Measurements from ENCODE around the gene ACAA1. TPM values are rescaled to one million over a fixed set of nuclear protein-coding genes. Genes with fewer than 3 reads are reported as not detected.

ACAA1 gene
- total RNA-seq, 2 experiments from 2014 or later = 56.4 to 58.9 TPM

- ChIA-PET CTCF (no interaction called here), POLR2A (no interaction called here)
- DNase-seq = peak in 6 of 14 experiments; percentile 23 to 60 (median 43)
- Mint-ChIP-seq H3K36me3 (ENCODE audit: low read depth) (peaks cover 92% of the 10 kb centered on the region), H3K27me3 (no peaks in the 10 kb centered on the region), H3K27ac (peak overlapping the region; percentile 63), H3K4me3 (no peak overlapping the region), H3K9me3 (no peaks in the 10 kb centered on the region), H3K4me1 (ENCODE audit: low read depth) (peaks cover 51% of the 10 kb centered on the region)
- peak; percentile 28 for TF ChIP-seq CTCF (IDR thresholded peaks at IDR 0.05)
- H3K36me3 ChIP-seq (ENCODE audit: insufficient read depth, low read length) = peaks cover 74% of the 10 kb centered on the region
- H3K27ac ChIP-seq (ENCODE audit: low read depth in 1 of 2, low read length in 2 of 2) = no peak overlapping the region
- H3K4me3 ChIP-seq (ENCODE audit: low read length) = no peak overlapping the region
- H3K4me1 ChIP-seq (ENCODE audit: insufficient read depth, low read length) = peaks cover 46% of the 10 kb centered on the region
- no peaks in the 10 kb centered on the region for H3K9me3 ChIP-seq (ENCODE audit: control insufficient read depth in 1 of 2, insufficient read depth in 1 of 2, low read length in 2 of 2)
- H3K27me3 ChIP-seq (ENCODE audit: control insufficient read depth in 1 of 2, insufficient read depth in 2 of 2, low read length in 2 of 2) = no peaks in the 10 kb centered on the region
- intact Hi-C loops (cut with DNase I, micrococcal nuclease) = loop anchor here (5.0 to 10.0 kb wide), 5 partner anchors 83 to 1273 kb away; partner anchors contain the start of genes EPM2AIP1 (in 1 of the 2), MLH1 (in 1 of the 2) and RPSA (in 1 of the 2)
- ATAC-seq (ENCODE audit: poor library complexity) = no peak
Observed at GRCh38 chr3:38131621-38132369, 5.1 kb downstream of the ACAA1 start.

- ChIA-PET CTCF (no interaction called here), POLR2A (no interaction called here)
- Histone ChIP-seq H3K9me3 (ENCODE audit: control insufficient read depth in 1 of 2, insufficient read depth in 1 of 2, low read length in 2 of 2) (no peaks in the 10 kb centered on the region), H3K27me3 (ENCODE audit: control insufficient read depth in 1 of 2, insufficient read depth in 2 of 2, low read length in 2 of 2) (no peaks in the 10 kb centered on the region), H3K36me3 (ENCODE audit: insufficient read depth, low read length) (peaks cover 85% of the 10 kb centered on the region), H3K4me3 (ENCODE audit: low read length) (no peak overlapping the region), H3K4me1 (ENCODE audit: insufficient read depth, low read length) (peaks cover 38% of the 10 kb centered on the region), H3K27ac (ENCODE audit: low read depth in 1 of 2, low read length in 2 of 2) (no peak overlapping the region)
- H3K27ac Mint-ChIP-seq = peak overlapping the region; percentile 55
- peaks cover 97% of the 10 kb centered on the region for H3K36me3 Mint-ChIP-seq (ENCODE audit: low read depth)
- no peak for TF ChIP-seq CTCF (IDR thresholded peaks at IDR 0.05)
- no peak for DNase-seq
- no peaks in the 10 kb centered on the region for H3K27me3 Mint-ChIP-seq
- peaks cover 44% of the 10 kb centered on the region for H3K4me1 Mint-ChIP-seq (ENCODE audit: low read depth)
- intact Hi-C loops (cut with DNase I, micrococcal nuclease) = loop anchor here (5.0 to 10.0 kb wide), 5 partner anchors 84 to 1274 kb away; partner anchors contain the start of genes EPM2AIP1 (in 1 of the 2), MLH1 (in 1 of the 2) and RPSA (in 1 of the 2)
- H3K4me3 Mint-ChIP-seq = no peak overlapping the region
- H3K9me3 Mint-ChIP-seq = no peaks in the 10 kb centered on the region
- no peak for ATAC-seq (ENCODE audit: poor library complexity)
Observed at GRCh38 chr3:38130631-38131065, 6.3 kb downstream of the ACAA1 start.

GRCh38 chr3:38129058-38129457 lies 7.9 kb downstream of the ACAA1 start:
- no peak for TF ChIP-seq CTCF (IDR thresholded peaks at IDR 0.05)
- POLR2A ChIA-PET = interaction anchor here (0.7 kb wide), 1 partner anchor 80 kb away, joined by 3 read pairs; no protein-coding TSS in a partner anchor
- Histone ChIP-seq H3K36me3 (ENCODE audit: insufficient read depth, low read length) (peaks cover 93% of the 10 kb centered on the region), H3K27me3 (ENCODE audit: control insufficient read depth in 1 of 2, insufficient read depth in 2 of 2, low read length in 2 of 2) (no peaks in the 10 kb centered on the region), H3K4me1 (ENCODE audit: insufficient read depth, low read length) (peaks cover 27% of the 10 kb centered on the region), H3K4me3 (ENCODE audit: low read length) (no peak overlapping the region), H3K27ac (ENCODE audit: low read depth in 1 of 2, low read length in 2 of 2) (no peak overlapping the region), H3K9me3 (ENCODE audit: control insufficient read depth in 1 of 2, insufficient read depth in 1 of 2, low read length in 2 of 2) (no peaks in the 10 kb centered on the region)
- no peak overlapping the region for H3K27ac Mint-ChIP-seq
- DNase-seq = no peak
- no peak overlapping the region for H3K4me3 Mint-ChIP-seq
- peaks cover 99% of the 10 kb centered on the region for H3K36me3 Mint-ChIP-seq (ENCODE audit: low read depth)
- H3K27me3 Mint-ChIP-seq = no peaks in the 10 kb centered on the region
- CTCF ChIA-PET = no interaction called here
- no peaks in the 10 kb centered on the region for H3K9me3 Mint-ChIP-seq
- ATAC-seq (ENCODE audit: poor library complexity) = no peak
- intact Hi-C loops (cut with DNase I, micrococcal nuclease) = no loop called here
- H3K4me1 Mint-ChIP-seq (ENCODE audit: low read depth) = peaks cover 28% of the 10 kb centered on the region
